ENCODE results near the gene CRYGC.

GRCh38 chr2:208139447-208139846, 9.8 kb upstream of the CRYGC start:
- TF ChIP-seq CTCF (IDR thresholded peaks at IDR 0.05; ENCODE audit: insufficient read depth, low read depth, low read length) (no peak), EZH2 (IDR thresholded peaks at IDR 0.05; ENCODE audit: insufficient read depth, low read length) (no peak)

Measured in astrocyte (in vitro differentiated cells and primary cell).